Effector CD8-positive, alpha-beta T cell (primary cell): Measurements from ENCODE around the gene CDK15.

ENCODE experiments used
- DNase-seq: peaks from one replicate; lab custom pipeline; 2025; lab: John Stamatoyannopoulos, UW

Gene CDK15

GRCh38 chr2:201938156-201938775 is 131.9 kb downstream of the CDK15 start:
- no peak for DNase-seq

GRCh38 chr2:201938781-201939180 is 132.4 kb downstream of the CDK15 start:
- no peak for DNase-seq

GRCh38 chr2:201939453-201939941 is 133.2 kb downstream of the CDK15 start:
- DNase-seq, result no peak

GRCh38 chr2:201942531-201942930 is 136.2 kb downstream of the CDK15 start:
- DNase-seq, result no peak
